Limb (tissue), 2 donors: ENCODE data around the gene COX7C.
"Not testable (repeated sequence)": the region's sequence is repeated elsewhere in the genome, so short reads cannot be mapped to it uniquely, and the experiment has no call there.

Source experiments
- DNase-seq, 2 donors: peaks; one replicate each; pipeline ENCODE4 v3.0.0-alpha.2; 2016; ENCODE audit errors: extremely low spot score in 2 of 2

COX7C gene, protein sequence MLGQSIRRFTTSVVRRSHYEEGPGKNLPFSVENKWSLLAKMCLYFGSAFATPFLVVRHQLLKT

DNA sequence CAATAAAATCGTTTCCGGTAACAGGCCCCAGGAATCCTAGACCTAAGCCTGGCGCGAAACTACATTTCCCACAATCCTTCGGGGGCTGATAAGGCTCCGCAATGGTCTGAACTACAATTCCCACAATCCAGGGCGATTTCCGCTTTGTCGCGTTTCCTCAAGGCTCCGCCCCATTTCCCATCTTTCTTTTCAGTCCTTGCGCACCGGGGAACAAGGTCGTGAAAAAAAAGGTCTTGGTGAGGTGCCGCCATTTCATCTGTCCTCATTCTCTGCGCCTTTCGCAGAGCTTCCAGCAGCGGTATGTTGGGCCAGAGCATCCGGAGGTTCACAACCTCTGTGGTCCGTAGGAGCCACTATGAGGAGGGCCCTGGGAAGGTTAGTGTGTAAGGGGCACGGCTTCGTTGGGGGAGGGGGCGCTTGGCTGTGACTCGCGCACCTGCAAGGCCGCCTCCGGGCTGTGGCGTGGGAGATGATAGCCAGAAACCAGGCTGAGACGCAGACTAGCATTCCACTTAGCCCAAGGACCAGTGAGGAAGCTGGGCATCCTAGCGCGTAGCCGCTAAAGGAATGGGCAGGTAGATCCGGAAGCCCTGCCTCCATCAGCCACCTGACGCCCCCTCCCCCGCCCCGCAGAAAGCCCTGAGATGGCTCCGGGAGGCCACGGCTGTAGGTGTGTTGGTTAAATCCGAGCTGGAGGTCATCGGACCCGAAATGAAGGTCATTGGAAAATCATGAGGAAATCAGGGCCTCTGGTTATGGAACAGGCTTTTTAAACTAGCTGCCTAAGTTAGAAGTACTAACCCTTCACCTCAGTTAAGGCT, at the start of gene COX7C:
COX7C (plus strand) TSS at position 186 of the 821 bp plus-strand sequence; CDS start at position 301, 115 bp downstream.
- DNase-seq = peak; percentile 91 to 98

DNA sequence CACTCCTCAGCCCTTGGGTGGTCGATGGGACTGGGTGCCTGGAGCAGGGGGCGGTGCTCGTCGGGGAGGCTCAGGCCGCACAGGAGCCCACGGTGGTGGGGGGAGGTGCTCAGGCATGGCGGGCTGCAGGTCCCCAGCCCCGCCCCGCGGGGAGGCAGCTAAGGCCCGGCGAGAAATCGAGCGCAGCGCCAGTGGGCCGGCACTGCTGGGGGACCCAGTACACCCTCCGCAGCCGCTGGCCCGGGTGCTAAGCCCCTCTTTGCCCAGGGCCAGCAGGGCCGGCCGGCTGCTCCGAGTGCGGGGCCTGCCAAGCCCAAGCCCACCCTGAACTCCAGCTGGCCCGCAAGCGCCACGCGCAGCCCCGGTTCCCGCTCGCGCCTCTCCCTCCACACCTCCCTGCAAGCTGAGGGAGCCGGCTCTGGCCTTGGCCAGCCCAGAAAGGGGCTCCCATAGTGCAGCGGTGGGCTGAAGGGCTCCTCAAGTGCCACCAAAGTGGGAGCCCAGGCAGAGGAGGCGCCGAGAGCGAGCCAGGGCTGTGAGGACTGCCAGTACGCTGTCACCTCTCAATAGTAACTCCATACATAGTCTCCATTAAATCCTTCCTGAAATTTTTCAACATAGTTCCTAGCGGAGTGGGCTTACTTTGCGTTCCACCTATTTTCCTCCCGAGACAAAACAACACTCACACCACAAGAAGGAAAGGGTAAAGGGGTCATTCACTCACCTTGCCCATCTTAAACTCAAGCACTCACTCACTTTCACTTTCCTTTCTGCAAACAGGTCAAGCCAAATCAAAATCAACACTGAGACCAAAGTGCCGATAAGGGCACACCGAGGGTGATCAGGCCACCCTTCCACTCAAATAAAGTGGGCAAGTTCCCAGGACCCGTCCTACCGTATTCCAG, 48.0 kb upstream of the COX7C start:
- not testable (repeated sequence) for DNase-seq

DNA sequence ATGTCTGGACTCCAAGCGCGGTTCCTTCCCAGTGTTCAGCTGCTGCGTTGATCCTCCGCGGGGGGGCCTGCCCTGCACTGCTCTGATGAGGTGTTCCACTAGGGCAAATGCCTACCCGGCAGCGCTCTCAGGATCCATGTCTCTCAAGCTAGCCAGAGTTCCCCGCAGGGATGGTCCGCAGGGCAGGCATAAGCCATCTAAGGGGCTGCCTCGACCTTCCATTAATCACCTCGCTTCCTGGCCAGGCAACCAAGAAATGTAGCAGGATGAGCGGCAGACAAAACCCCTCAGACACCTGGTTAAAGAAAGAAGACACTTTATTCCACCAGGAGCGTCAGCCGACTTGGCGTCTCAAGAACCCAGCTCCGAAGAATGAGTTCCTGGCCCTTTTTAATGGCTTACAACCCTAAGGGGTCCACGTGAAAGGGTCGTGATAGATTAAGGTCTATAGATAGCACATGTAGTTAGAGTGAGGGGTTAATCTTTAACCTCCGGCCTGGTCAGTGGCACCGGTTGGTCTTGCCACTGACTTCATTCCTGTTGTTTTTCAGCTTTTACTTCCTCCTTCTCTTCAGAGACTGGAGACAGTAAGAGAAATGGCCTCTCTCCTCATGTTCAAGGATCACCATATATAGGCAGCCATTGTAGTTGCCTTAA, 47.2 kb upstream of the COX7C start:
- DNase-seq = no peak

- DNase-seq = not testable (repeated sequence)
Measured at GRCh38 chr5:86571109-86571508, 46.6 kb upstream of the COX7C start.

- no peak for DNase-seq
Measured at GRCh38 chr5:86572825-86573517, 44.8 kb upstream of the COX7C start.

DNA sequence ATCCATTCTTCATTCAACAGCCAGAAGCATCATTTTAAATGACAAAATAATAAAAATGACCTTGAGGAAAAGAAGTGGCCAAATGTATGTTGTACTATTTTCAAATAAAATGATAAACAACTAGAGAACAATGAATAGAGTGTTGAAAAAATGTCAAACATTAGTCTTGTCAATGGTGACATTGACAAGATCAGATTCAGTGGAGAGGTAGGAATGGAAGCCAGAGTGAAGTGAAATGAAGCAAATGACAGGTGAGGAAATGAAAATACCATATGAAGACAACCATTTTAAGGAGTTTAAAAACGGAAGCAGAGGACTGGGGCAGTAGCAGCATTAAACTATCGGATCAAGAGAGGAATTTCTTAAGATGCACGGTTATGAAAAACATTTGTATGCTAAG, 38.2 kb upstream of the COX7C start:
- DNase-seq = no peak

DNA sequence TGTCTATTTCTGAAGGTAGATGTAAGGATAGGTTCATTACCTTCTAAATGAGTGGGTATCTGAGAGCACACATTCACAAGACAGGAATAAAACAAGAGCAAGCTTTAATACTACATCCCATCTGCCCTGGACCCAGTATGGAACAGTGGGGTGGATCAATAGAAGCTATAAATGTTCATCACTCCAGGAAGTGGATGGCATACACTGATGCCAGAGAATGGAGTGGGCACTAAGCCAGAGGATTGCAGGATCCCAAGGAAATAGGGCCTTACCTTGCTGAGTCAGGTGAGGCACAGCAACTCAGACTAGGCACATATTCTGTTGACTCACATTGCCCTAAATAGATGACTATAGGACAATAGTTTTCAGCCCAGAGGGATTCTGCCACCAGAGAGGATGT, 21.3 kb upstream of the COX7C start:
- no peak for DNase-seq

GRCh38 chr5:86605881-86606280, 11.9 kb upstream of the COX7C start:
- no peak for DNase-seq

DNA sequence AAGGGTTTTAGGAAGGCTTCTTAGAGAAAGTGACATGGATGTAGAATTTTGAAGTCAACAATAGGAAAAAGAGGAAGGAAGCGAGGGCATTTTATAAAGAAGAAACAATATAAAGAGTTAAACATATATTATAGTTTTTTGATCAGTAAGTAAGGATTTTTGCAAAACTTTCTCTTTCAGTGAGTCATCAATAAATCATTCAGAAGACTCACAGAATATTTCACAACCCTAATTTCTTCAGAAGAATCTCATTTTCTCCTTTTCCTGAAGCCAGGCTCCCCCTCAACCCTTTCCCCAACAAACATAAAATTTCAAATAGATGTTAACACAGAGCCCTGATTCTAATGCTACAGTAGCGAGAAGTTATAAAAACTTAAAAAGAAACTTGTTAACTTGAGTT, 4.3 kb upstream of the COX7C start:
- no peak for DNase-seq

GRCh38 chr5:86617309-86617755, 409 bp upstream of the COX7C start:
- DNase-seq = no peak

- no peak for DNase-seq
Measured at GRCh38 chr5:86623785-86624483, 6.2 kb downstream of the COX7C start.

DNA sequence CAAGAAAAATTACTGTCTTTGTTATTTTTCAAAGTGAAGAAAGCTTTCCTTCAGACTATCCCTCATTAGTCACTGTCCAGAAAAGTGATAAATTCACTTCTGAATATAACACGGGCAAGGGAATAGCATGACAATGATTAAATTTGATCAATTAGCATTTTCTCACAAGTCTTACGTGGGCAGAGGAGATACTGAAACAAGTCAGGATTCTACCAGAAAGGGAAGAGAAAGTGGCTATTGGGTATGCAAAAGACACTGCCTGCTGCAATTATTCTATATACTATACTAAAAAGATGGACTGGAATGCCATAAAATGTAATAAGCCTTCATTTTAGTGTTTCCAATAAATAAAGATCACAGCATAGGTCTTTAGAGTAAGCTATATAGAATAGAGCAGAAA, 7.4 kb downstream of the COX7C start:
- no peak for DNase-seq

DNA sequence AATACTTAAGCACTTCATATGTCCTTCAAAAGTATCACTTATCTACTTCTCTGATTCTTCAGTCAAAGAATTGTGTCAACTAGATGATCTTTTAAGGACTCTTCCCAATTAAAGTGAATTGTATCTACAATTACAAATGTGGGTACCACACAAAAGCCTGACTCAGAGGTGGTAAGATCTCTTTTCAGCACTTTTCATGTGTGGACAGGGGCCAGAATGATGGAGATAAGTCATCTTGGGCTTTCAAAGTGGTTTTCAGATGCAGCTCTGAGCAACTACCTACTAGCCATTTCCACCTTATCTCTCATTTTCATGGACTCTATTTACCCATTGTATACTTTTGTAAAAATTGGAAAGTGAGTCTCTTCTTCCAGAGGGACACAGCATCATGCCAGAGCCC, 8.4 kb downstream of the COX7C start:
- DNase-seq = no peak

GRCh38 chr5:86631165-86631564, 13.4 kb downstream of the COX7C start:
- DNase-seq = no peak

DNA sequence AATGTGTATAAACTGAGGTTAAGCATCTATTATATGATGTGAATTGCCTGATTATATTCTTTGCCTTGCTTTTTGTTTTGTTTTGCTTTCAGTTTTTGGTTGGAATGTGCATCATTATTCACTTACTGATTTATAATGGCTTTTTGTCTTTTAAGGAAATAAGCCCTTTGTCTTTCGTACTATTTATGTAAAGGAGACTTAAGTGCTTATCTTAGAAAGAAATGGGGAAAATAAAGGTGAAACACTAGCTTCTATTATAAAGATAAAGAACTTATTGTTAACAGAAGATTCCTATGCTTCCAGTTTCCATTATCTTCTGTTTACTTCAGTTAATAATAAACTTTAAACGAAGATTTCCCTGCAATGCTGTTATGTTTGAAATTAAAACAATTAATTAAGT, 23.3 kb downstream of the COX7C start:
- DNase-seq = no peak

DNA sequence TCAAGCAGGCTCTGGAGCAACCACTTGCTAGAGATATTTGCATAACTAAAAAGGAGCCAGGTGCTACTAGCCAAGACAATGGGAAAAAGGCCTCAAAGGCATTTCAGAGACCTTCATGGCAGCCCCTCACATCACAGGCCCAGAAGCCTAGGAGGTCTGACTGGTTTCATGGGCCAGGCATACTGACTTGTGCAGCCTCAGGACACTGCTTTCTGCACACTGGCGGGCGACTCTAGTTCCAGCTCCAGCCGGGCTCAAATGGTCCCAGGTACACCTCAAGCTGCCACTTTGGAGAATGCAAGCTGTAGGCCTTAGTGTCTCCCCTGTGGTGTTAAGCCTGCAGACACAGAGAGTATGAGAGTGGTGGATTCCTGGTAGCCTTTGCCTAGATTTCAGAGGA, 27.1 kb downstream of the COX7C start:
- no peak for DNase-seq

DNA sequence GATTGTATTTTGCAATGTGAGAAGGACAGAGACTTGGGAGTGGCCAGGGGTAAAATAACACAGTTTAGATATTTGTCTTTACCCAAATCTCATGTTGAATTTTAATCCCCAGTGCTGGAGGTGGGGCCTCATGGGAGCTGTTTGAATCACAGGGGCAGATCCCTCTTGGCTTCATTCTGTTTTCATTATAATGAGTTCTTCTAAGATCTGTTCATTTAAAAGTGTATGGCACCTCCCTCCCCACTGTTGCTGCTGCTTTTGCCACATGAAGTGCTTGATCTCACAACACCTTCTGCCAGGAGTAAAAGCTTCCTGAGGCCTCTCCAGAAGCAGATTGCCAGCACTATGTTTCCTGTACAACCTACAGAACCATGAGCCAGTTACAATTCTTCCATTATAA, 28.1 kb downstream of the COX7C start:
- DNase-seq = no peak

DNA sequence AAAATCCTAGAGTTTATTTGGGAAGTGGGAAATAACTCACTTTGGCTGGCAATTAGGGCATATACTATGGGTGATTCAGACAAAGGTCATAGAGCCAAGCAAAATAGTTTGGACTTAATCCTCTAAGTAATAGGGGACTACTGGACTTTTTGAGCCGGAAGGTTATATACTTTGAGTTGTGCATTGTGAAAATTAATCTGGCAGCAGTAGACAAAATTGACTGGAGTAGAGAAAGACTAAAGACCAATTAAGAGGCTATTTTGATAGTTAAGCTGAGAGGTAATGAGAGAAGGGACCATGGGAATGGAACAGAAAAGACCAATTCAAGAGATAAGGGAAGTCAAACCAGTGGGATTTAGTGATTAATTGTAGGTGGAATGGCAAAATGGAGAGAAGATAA, 28.9 kb downstream of the COX7C start:
- no peak for DNase-seq

DNA sequence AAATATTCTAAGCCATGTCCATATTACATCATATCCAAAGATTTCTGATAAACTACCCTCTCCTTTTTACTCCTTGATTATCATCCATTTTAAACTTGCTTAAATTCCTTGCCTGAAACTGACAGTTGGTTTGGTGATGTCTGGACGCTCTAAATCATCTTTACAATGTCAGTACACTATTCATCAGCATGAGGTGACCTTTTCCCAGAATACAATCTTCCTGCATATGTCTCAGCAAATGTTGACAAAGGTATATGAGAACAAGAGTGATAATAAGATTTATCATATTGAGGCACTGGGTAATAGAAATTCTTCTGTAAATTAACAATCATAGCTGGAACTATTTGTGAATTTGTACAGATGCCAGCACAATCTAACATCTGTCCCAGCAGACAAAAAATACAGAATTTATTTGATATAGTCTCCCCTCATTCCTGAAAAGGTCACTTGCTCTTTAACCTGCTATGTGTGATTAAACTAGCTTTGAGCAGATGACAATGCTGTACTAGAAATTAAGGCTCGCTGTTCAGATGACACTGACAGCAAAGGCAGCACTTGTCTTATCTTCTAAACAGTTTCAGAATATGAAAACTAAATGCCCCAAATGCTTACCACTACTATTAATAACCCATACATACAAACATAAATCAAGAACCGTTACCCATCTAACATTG, 32.2 kb downstream of the COX7C start:
- no peak for DNase-seq

- DNase-seq = not testable (repeated sequence)
Measured at GRCh38 chr5:86660771-86661170, 43.0 kb downstream of the COX7C start.
